ENCODE measurements around the gene CLCN3.
"Not testable (repeated sequence)": the region's sequence is repeated elsewhere in the genome, so short reads cannot be mapped to it uniquely, and the experiment has no call there.

Gene CLCN3

GRCh38 chr4:169716677-169717076, 96.3 kb downstream of the CLCN3 start:
- no peak for DNase-seq

- DNase-seq: no peak
Observed at GRCh38 chr4:169720529-169720928, 100.2 kb downstream of the CLCN3 start.

DNA sequence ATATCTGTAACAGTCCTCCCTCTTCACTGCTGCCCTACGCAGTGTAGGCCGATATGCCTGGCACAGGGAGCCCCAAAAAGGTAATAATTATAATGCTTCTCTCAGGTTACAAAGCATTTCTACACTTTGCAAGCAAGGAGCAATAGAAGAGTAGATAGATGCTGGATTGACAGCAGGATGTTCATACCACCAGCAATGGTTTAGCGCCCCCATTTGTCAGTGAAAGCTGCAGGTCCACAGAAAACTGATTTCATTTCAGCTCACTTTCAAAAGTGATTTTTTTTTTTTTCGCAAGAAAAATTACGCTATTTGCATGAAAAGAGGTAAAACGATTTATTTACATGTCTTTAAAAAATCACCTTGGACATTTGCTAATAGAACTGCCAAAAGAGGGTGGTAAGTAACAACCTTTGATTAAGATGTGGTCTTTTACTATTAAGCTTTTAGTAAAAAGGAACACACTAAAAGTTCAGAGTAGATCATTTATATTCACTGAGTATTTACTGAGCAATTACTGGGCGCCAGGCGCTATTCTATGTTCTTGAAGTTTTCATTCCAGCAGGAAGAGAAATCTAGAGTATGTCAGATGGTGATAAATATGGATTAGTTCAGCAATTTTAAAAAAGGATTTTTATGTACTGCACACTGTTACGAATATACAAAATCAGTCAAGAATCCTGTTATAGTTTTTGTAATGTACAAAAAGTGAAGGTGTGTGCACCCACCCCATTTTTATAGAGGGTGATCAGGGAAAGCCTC, 103.0 kb downstream of the CLCN3 start:
- no peak for DNase-seq

- no peak for DNase-seq
Observed at GRCh38 chr4:169724260-169724659, 103.9 kb downstream of the CLCN3 start.

DNA sequence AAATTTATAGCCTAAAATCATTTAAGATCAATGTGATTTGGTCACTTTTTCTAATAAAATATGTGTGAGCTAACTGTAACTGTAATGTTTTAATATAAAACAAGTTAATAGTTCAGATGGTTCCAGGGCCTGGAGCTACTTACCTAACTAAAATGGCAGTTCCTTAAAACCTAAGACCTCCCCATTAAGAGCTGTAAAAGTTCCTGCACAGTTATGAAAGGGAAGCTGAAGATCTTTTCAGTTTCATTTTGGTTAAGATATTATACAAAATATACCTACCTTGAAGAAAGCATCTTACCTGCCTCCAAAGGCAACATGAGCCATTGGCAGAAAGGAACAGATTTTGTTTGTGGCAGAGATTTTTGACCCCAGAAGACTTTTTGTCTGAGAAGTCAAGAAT, 107.2 kb downstream of the CLCN3 start:
- DNase-seq: no peak

DNA sequence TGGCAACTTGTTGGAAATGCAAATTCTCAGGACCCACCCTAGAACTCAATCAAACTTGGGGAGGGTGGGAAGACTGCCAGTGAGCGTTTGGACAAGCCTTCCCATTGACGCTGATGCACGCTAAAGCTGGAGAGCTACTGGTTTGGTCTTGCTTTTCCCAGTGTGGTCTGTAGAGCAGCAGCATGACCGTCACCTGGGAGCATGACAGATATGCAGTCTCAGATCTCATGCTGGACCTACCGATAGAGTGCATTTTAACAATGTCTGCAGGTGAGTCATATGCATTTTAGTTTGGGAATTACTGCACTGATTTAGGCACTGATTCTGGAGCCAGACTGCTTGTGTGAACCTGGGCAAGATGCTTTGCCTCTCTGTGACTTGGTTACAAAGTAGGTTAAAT, 110.2 kb downstream of the CLCN3 start:
- no peak for DNase-seq

GRCh38 chr4:169738604-169739003, 118.2 kb downstream of the CLCN3 start:
- DNase-seq: not testable (repeated sequence)

- DNase-seq: no peak
Observed at GRCh38 chr4:169741569-169741968, 121.2 kb downstream of the CLCN3 start.

- no peak for DNase-seq
Observed at GRCh38 chr4:169744601-169745000, 124.2 kb downstream of the CLCN3 start.

DNA sequence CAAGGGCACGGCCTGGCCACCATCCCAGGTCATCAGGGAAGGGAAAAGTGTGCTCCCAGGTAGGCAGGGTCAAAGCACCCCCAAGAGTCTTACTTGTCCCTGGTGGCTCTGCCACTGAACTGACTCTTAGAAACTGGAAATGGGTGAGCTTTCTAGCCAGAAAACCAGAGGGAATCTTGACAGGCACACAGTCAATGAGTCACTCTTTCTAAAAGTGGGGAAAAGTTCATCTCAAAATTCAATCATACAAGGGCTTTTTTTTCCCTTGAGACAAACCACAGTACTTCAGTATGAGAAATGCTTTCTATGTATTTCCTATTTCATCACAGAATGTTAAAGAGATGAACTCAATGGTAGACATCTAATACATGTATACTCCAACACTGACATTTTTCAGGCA, 124.9 kb downstream of the CLCN3 start:
- no peak for DNase-seq

- no peak for DNase-seq
Observed at GRCh38 chr4:169756971-169757574, 136.7 kb downstream of the CLCN3 start.

- peak; percentile 95 for DNase-seq
Observed at GRCh38 chr4:169757575-169758184, 137.3 kb downstream of the CLCN3 start, which contains the start of gene HPF1. Gene HPF1, minus strand, starts transcription at chr4:169757944. Its CDS starts 67 bp downstream, at chr4:169757877.

DNA sequence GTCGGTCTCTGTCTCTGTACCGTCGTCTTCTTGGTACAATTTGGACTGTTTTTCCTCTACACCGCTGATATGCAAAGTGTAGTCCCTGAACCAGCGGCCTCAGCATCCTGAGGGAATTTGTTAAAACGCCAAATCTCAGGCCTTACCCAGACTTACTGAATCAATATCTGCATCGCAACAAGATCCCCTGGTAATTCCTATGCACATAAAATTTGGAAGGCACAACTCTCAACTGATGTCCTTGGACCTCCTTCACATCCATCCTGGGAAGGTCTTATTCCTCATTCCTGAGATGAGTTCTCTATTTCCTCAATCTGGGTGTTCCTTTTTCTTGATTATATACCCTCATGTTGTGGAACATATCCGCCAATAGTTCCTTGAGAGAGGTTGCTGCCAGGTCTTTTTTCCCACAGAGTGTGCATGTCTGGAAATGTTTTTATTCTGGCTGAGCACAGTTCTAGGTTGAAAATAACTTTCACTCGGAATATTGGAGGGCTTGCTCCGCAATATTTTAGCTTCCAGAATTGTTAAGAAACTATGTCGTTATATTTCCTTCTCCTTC, 138.1 kb downstream of the CLCN3 start:
- no peak for DNase-seq

GRCh38 chr4:169761846-169762245, 141.5 kb downstream of the CLCN3 start:
- DNase-seq: no peak

DNA sequence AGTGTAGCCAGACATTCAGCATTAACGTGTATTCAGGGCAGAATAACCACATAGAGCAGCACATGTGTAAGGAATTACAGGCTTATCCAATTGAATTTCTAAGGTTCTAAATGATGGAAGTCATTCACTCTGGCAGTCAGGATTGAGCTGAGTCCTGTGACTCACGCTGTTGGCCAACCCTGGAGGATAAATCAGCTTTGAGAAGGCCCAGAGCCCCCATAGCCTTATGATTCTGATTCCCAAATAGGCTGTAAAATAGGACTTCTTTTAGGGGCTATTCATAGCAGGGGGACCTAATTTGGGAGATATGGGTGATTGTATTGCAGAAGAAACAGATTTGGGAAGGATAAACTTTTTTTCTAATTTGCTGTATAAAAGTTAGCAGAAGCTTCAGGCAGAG, 145.5 kb downstream of the CLCN3 start:
- DNase-seq: no peak

DNA sequence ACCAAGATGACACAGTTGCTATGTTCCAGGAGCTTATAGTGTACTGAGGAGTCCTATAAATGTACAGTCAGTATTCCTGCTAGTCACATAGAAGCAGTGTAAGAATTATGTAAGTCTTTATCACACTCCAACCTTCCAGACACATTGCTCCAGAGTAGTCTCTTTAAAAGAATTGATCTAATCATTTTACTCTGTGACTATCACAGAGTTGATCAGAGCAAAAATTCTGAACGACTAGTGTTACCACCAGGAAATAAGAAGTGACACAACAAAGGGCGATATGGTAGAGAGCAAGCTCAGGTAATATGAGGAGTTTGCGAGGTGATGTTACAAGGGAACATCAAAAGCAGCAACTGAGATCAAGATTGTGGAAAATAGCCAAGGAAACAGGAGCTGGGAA, 146.4 kb downstream of the CLCN3 start:
- DNase-seq: no peak

DNA sequence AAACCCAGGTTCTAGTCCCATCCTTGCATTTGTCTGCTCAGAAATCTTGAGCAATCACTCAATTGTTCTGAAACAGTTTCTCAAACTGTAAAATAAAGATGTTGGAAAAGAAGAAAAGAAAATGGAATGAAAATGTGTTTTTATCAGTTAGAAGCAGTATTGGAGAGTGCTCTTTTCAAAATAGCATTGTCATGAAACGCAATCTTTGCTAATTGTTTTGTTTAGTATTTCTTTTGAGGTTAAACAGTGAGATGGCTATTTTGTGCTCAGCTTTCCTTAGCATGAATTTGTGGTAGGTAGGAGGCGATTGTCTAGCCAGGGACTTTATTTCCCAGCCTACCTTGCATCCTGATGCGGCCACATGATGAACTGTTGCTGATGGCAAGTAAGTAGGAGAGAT, 148.0 kb downstream of the CLCN3 start:
- no peak for DNase-seq

DNA sequence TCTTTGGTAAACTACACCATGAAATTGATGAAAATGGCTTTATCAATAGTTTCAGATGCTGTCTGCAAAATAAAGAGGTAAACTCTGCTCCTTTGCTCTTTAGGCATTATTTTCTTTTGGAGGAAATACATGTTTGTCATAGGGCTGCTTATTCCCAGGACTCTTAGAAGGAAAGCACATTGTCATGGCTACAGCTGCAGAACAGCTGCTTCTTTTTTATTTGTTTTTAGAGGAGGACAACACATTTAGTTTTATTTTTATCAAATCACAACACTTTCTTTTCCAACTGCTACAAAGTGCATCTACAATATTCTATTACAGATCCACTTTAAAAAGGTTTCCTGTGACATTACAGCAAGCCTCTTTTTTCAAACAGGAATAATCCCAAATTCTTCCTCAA, 150.0 kb downstream of the CLCN3 start:
- DNase-seq: no peak

DNA sequence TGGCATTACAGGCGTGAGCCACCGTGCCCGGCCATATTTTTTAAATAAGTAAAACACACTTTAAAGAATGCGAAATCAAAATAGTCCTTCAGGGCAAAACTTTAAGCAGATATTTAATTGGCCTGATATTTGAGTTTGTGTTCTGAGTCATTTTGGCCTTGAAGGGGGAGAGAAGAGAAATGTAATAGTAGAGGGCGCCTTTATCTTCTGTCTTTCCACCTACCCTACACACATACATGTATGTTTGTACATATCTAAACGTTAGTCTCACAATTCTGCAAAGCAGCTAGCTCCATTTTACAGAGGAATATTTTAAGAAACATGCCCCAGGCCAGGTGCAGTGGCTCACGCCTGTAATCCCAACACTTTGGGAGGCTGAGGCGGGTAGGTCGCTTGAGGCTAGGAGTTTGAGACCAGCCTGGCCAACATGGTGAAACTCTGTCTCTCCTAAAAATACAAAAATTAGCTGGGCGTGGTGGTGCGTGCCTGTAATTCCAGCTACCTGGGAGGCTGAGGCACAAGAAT, 151.2 kb downstream of the CLCN3 start:
- DNase-seq: not testable (repeated sequence)

Data from T-helper 9 cell (primary cell).